Measurements from ENCODE around the gene FAM3A. TPM values are rescaled to one million over a fixed set of nuclear protein-coding genes. Genes with fewer than 3 reads are reported as not detected.
"Not testable (repeated sequence)": the region's sequence is repeated elsewhere in the genome, so short reads cannot be mapped to it uniquely, and the experiment has no call there.

FAM3A gene
- polyA plus RNA-seq, 1 donor from 2014 or later = 23.6 TPM

GRCh38 chrX:154541896-154542722 lies 26.1 kb upstream of the FAM3A start:
- Mint-ChIP-seq H3K36me3 (no peaks in the 10 kb centered on the region), H3K4me3 (peak overlapping the region in 2 of 4 donors; percentile 87 to 92), H3K27ac (peak overlapping the region; percentile 87 to 93 (median 87)), H3K4me1 (peaks cover 8 to 11% (median 11%) of the 10 kb centered on the region in 3 donors), H3K9me3 (no peaks in the 10 kb centered on the region), H3K27me3 (no peaks in the 10 kb centered on the region)

DNA sequence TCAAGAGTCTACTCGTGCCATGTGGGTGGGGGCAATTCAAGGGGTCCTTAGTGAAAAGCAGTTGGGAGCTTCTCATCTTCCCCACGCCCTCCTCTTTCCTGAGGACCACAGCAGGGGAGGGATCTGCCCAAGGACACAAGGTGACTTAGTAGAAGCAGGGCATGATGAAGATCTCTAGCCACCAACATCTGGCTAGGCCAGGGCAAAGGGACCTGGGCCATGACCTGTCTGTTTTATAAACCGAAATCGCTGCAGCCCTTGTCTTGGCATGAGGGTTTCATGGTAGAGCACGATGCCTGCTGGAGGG lies 25.5 kb upstream of the FAM3A start:
- Mint-ChIP-seq H3K4me3 (no peak overlapping the region), H3K27me3 (no peaks in the 10 kb centered on the region), H3K36me3 (no peaks in the 10 kb centered on the region), H3K4me1 (peaks cover 8 to 11% (median 11%) of the 10 kb centered on the region in 3 donors), H3K9me3 (no peaks in the 10 kb centered on the region), H3K27ac (no peak overlapping the region)

DNA sequence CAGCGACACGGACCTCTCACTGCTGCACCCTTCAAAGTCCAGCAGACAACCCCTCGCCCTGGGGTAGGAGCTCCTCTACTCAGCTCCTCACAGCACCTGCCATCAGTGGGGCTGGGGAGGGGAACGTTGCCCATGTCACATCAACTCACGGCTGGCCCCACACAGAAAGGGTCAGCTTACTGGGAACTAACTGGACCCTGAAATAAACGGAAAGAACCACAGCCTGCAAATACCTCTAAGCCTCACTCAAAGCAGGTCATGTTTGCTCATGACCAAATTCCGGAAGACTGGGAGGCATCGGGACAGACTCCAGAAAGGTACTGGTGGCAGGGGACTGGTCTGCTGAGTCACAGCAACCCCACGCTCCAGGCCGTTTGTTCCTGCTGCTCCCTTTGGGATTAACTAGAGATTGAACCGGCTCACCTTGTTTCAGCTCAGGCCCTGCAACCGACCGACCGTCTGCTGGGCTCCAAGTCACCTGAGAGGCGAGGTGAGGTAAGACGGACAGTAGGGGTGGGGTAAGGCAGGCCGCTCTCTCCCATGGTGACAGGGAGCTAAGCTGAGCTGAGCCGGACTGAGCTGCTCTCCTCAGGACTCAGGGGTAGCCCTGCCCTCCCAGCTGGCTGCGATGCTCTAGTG lies 25.0 kb upstream of the FAM3A start:
- H3K36me3 Mint-ChIP-seq = no peaks in the 10 kb centered on the region
- H3K27me3 Mint-ChIP-seq = no peaks in the 10 kb centered on the region
- no peak overlapping the region for H3K4me3 Mint-ChIP-seq
- no peak overlapping the region for H3K27ac Mint-ChIP-seq
- H3K4me1 Mint-ChIP-seq = peaks cover 8 to 11% (median 9%) of the 10 kb centered on the region in 3 donors
- H3K9me3 Mint-ChIP-seq = no peaks in the 10 kb centered on the region

DNA sequence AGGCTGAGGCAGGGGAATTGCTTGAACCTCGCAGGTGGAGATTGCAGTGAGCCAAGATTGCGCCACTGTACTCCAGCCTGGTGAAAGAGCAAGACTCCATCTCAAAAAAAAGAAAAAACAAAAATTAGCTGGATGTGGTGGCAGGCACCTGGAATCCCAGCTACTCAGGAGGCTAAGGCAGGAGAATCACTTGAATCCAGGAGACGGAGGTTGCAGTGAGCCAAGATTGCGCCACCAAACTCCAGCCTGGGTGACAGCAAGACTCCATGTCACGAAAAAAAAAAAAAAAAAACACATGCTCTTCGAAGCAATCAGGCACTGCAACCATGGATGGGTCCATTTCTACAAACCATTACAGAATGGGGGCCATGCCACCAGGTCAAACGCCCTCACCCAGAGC lies 24.3 kb upstream of the FAM3A start:
- H3K27me3 Mint-ChIP-seq, H3K9me3 Mint-ChIP-seq, H3K27ac Mint-ChIP-seq, H3K36me3 Mint-ChIP-seq, H3K4me3 Mint-ChIP-seq: not testable (repeated sequence)
- H3K4me1 Mint-ChIP-seq = peaks cover 8 to 11% (median 8%) of the 10 kb centered on the region in 3 donors

GRCh38 chrX:154539077-154539476 lies 23.0 kb upstream of the FAM3A start:
- H3K9me3 Mint-ChIP-seq = no peaks in the 10 kb centered on the region
- H3K27ac Mint-ChIP-seq = no peak overlapping the region
- no peaks in the 10 kb centered on the region for H3K27me3 Mint-ChIP-seq
- peaks cover 6 to 16% (median 14%) of the 10 kb centered on the region in 3 donors for H3K4me1 Mint-ChIP-seq
- no peak overlapping the region for H3K4me3 Mint-ChIP-seq
- no peaks in the 10 kb centered on the region for H3K36me3 Mint-ChIP-seq

DNA sequence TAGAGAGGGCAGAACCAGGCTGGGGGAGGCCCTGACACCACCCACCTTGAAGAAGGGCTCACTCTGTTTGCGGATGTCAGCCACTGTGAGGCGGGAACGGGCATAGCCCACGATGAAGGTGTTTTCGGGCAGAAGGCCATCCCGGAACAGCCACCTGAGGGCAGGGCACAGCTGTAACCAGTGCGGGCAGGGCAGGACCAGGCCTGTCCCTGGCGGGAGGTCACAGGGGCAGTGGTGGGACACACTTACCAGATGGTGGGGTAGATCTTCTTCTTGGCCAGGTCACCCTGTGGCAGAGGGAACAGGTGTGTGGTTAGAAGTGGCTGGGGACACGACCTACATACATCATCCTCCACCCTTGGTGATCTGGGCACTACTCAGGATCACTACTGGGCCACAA lies 19.9 kb upstream of the FAM3A start:
- H3K27me3 Mint-ChIP-seq = no peaks in the 10 kb centered on the region
- H3K36me3 Mint-ChIP-seq = no peaks in the 10 kb centered on the region
- H3K9me3 Mint-ChIP-seq = no peaks in the 10 kb centered on the region
- peaks cover 3 to 6% (median 6%) of the 10 kb centered on the region in 3 donors for H3K4me1 Mint-ChIP-seq
- no peak overlapping the region for H3K4me3 Mint-ChIP-seq
- H3K27ac Mint-ChIP-seq = no peak overlapping the region

- Mint-ChIP-seq H3K4me1 (peaks cover 3 to 6% (median 6%) of the 10 kb centered on the region in 3 donors), H3K4me3 (peak overlapping the region in 1 of 4 donors; percentile 21), H3K27ac (peak overlapping the region; percentile 47 to 84 (median 53)), H3K9me3 (no peaks in the 10 kb centered on the region), H3K36me3 (no peaks in the 10 kb centered on the region), H3K27me3 (no peaks in the 10 kb centered on the region)
Measured at GRCh38 chrX:154534526-154535322, 18.7 kb upstream of the FAM3A start.

GRCh38 chrX:154532690-154533089 lies 16.7 kb upstream of the FAM3A start:
- Mint-ChIP-seq H3K36me3 (no peaks in the 10 kb centered on the region), H3K9me3 (no peaks in the 10 kb centered on the region), H3K27me3 (no peaks in the 10 kb centered on the region), H3K4me1 (peaks cover 3 to 6% (median 6%) of the 10 kb centered on the region in 3 donors), H3K27ac (no peak overlapping the region), H3K4me3 (no peak overlapping the region)

GRCh38 chrX:154531626-154532025 lies 15.6 kb upstream of the FAM3A start:
- Mint-ChIP-seq H3K4me1 (peaks cover 8 to 15% (median 13%) of the 10 kb centered on the region in 3 donors), H3K9me3 (no peaks in the 10 kb centered on the region), H3K4me3 (no peak overlapping the region), H3K27me3 (no peaks in the 10 kb centered on the region), H3K27ac (no peak overlapping the region), H3K36me3 (no peaks in the 10 kb centered on the region)

DNA sequence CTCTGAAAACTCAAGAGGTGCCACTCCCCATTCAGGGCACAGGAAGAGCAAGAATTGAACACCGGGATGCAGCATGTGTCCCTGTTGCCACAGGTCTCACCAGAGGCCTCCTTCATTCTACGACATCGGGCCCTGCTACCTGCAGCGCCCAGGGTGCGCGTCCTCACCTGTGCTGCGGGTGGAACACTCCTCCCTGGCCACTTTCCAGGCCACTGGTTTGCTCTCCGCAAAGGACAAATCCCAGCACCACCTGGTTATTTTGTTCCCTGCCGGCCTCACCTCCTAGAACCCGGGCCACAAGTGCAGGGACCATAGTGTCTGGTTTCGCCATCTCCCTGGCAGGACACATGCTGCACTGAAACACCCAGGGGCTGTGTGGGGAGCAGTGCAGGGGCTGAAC lies 14.3 kb upstream of the FAM3A start:
- Mint-ChIP-seq H3K36me3 (no peaks in the 10 kb centered on the region), H3K9me3 (no peaks in the 10 kb centered on the region), H3K27me3 (peaks cover 3% of the 10 kb centered on the region), H3K27ac (no peak overlapping the region), H3K4me3 (no peak overlapping the region), H3K4me1 (peaks cover 8 to 16% (median 15%) of the 10 kb centered on the region in 3 donors)

DNA sequence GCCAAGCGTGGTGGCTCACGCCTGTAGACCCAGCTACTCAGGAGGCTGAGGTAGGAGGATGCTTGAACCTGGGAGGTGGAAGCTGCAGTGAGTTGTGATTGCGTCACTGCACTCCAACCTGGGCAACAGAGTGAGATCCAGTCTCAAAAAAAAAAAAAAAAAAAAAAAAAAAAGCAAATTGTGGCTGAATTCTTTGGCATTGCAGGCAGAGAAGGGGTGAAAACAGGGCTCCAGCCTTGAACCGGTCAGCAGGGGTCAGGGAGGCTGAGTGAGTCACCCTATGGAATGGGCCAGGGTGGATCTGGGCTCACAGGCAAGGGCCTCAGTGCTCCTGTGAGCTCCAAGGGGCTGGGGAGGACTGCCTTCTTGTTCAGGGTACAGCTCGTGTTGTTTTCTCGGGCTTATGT lies 13.2 kb upstream of the FAM3A start:
- peak overlapping the region in 1 of 3 donors; percentile 59 for H3K27ac Mint-ChIP-seq
- no peaks in the 10 kb centered on the region for H3K36me3 Mint-ChIP-seq
- peaks cover 5 to 11% (median 9%) of the 10 kb centered on the region in 3 donors for H3K4me1 Mint-ChIP-seq
- peaks cover 3% of the 10 kb centered on the region for H3K27me3 Mint-ChIP-seq
- H3K9me3 Mint-ChIP-seq = no peaks in the 10 kb centered on the region
- H3K4me3 Mint-ChIP-seq = no peak overlapping the region

DNA sequence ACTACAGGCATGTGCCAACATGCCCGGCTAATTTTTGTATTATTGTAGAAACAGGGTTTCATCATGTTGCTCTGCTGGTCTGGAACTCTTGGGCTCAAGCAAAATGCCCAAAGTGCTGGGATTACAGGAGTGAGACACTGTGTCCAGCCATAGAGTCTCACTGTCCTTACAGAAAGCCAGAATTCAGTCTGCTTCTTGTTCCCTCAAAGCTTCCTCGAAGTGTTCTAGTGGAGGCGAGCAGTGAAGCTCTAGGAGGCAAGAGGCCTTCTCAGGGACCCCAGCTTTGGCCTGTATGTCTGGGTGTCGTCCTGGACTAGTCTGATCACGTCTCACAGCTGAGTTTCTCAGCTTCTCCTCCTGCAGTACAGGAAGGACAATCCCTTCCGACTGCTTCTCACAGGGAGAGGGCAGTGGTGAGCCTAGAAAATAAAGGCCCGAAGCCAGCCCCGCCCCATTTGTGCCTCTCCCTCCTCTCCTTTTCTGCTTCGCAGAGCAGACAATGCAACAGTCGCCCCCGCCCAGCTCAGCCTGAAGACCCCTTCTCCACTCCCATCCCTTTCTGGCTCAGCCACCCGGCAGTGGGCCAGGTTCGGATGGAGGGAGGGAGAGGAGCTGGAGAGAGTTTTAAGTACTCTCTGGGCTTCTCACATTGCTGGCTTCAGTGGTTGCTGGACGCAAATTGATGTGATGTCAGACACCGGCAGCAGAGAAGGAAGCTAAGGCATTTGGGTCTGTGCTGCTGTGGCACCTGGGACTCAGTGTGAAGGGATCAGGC lies 11.1 kb upstream of the FAM3A start:
- Mint-ChIP-seq H3K9me3 (no peaks in the 10 kb centered on the region), H3K4me3 (peak overlapping the region; percentile 22 to 84 (median 70)), H3K36me3 (no peaks in the 10 kb centered on the region), H3K4me1 (peaks cover 5 to 11% (median 9%) of the 10 kb centered on the region in 3 donors), H3K27ac (peak overlapping the region in 2 of 3 donors; percentile 60 to 85), H3K27me3 (peaks cover 3% of the 10 kb centered on the region)

DNA sequence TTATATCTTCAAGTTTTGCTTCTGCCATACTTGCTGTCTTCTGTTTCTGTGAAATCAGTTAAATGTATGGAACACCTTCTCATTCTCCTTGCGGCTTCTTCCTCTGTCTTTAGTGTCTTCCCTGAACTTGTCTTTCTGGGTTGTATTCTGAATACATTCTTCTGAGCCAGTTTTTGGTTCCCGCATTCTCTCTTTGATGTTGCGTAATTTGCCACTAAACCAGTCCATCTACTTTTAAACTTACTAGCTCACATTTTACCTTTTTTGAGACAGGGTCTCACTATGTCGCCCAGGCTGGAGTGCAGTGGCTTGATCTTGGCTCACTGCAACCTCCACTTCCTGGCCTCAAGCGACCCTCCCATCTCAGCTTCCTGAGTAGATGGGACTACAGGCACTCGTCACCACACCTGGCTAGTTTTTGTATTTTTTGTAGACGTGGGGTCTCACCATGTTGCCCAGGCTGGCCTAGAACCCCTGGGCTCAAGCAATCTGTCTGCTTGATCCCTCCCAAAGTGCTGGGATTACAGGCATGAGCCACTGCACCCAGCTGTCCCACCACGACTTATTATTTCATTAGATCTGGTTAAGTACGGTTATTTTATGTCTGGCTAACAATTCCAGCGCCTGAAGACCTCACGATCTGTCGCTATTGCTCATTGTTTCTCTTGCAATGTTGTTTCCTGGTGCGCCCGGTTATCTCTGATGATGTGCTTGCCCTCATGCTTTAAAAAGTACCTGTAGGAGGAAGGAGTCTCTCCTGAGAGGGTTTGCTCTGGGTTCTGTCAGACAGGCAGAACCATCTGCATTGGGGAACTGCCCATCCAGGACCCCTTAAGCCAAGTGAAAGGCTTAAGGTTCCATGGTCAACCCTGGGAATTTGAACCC lies 9.8 kb upstream of the FAM3A start:
- H3K36me3 Mint-ChIP-seq = no peaks in the 10 kb centered on the region
- H3K27me3 Mint-ChIP-seq = peaks cover 3% of the 10 kb centered on the region

DNA sequence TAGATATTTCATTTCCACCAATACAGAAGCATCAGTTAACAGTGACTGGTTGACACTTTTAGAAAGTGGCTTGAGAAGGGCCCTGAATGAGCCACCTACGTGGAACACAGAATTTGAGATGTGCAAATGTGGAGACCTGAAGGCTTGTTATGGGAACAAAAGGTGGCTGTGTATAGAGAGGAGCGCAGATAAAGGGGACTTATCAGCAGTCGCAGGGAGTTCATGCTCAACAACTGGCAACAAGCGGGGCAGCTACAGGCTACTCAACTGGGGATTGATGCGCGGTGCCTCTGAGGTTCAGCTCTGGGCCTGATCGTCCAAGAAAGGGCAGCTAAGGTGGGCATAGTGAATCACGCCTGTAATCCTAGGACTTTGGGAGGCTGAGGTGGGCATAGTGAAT lies 3.4 kb upstream of the FAM3A start:
- no peak overlapping the region for H3K4me3 Mint-ChIP-seq
- no peaks in the 10 kb centered on the region for H3K36me3 Mint-ChIP-seq
- H3K9me3 Mint-ChIP-seq = no peaks in the 10 kb centered on the region
- no peaks in the 10 kb centered on the region for H3K27me3 Mint-ChIP-seq
- peaks cover 4 to 10% (median 6%) of the 10 kb centered on the region in 3 donors for H3K4me1 Mint-ChIP-seq
- peak overlapping the region in 1 of 3 donors; percentile 27 for H3K27ac Mint-ChIP-seq

More for the DNA sequence above, 9.8 kb upstream of the FAM3A start:
- H3K27ac Mint-ChIP-seq = no peak overlapping the region
- H3K4me3 Mint-ChIP-seq = no peak overlapping the region
- no peaks in the 10 kb centered on the region for H3K9me3 Mint-ChIP-seq
- peaks cover 5 to 10% (median 9%) of the 10 kb centered on the region in 3 donors for H3K4me1 Mint-ChIP-seq

Measured in IgD-negative memory B cell (primary cell).